Measurements from ENCODE around the gene MRGPRE.
"Not testable (repeated sequence)": the region's sequence is repeated elsewhere in the genome, so short reads cannot be mapped to it uniquely, and the experiment has no call there.

Gene MRGPRE

GRCh38 chr11:3231851-3232744, at the start of gene MRGPRE:
TSS of gene MRGPRE (minus strand) at chr11:3232417. CDS start at chr11:3228799, 3,618 bp downstream.
- Histone ChIP-seq H3K27ac (ENCODE audit: low read depth, low read length) (no peak within 1 kb of the TSS), H3K4me3 (ENCODE audit: low read depth in 1 of 5, low read length in 5 of 5) (peak within 1 kb of the TSS in 4 of 5 donors; percentile 22 to 47 (median 42)), H3K9me3 (ENCODE audit: control insufficient read depth in 5 of 5, low read length in 5 of 5) (no peaks in the 10 kb centered on the region), H3K36me3 (ENCODE audit: control insufficient read depth in 5 of 5, insufficient read depth in 5 of 5, low read length in 5 of 5) (no peaks in the 10 kb centered on the region), H3K27me3 (ENCODE audit: control insufficient read depth in 5 of 5, insufficient read depth in 4 of 5, low read length in 5 of 5) (peaks cover 15 to 30% (median 23%) of the 10 kb centered on the region in 5 donors), H3K4me1 (ENCODE audit: control insufficient read depth in 5 of 5, insufficient read depth in 5 of 5, low read length in 5 of 5) (peaks cover 0 to 18% (median 11%) of the 10 kb centered on the region in 5 donors), H3K9ac (ENCODE audit: low read length in 5 of 5) (peak within 1 kb of the TSS in 2 of 5 donors; percentile 25 to 47)

GRCh38 chr11:3281146-3281545, 48.9 kb upstream of the MRGPRE start:
- not testable (repeated sequence) for H3K4me3 ChIP-seq (ENCODE audit: low read depth in 1 of 5, low read length in 5 of 5); H3K9me3 ChIP-seq (ENCODE audit: control insufficient read depth in 5 of 5, low read length in 5 of 5); H3K4me1 ChIP-seq (ENCODE audit: control insufficient read depth in 5 of 5, insufficient read depth in 5 of 5, low read length in 5 of 5); H3K9ac ChIP-seq (ENCODE audit: low read length in 5 of 5); H3K36me3 ChIP-seq (ENCODE audit: control insufficient read depth in 5 of 5, insufficient read depth in 5 of 5, low read length in 5 of 5); H3K27me3 ChIP-seq (ENCODE audit: control insufficient read depth in 5 of 5, insufficient read depth in 4 of 5, low read length in 5 of 5); H3K27ac ChIP-seq (ENCODE audit: low read depth, low read length)

- not testable (repeated sequence) for H3K4me3 ChIP-seq (ENCODE audit: low read depth in 1 of 5, low read length in 5 of 5); H3K27me3 ChIP-seq (ENCODE audit: control insufficient read depth in 5 of 5, insufficient read depth in 4 of 5, low read length in 5 of 5); H3K4me1 ChIP-seq (ENCODE audit: control insufficient read depth in 5 of 5, insufficient read depth in 5 of 5, low read length in 5 of 5); H3K36me3 ChIP-seq (ENCODE audit: control insufficient read depth in 5 of 5, insufficient read depth in 5 of 5, low read length in 5 of 5); H3K9ac ChIP-seq (ENCODE audit: low read length in 5 of 5); H3K27ac ChIP-seq (ENCODE audit: low read depth, low read length); H3K9me3 ChIP-seq (ENCODE audit: control insufficient read depth in 5 of 5, low read length in 5 of 5)
Observed at GRCh38 chr11:3280662-3281061, 48.4 kb upstream of the MRGPRE start.

GRCh38 chr11:3278922-3279321, 46.7 kb upstream of the MRGPRE start:
- H3K4me3 ChIP-seq (ENCODE audit: low read depth in 1 of 5, low read length in 5 of 5); H3K9ac ChIP-seq (ENCODE audit: low read length in 5 of 5); H3K27me3 ChIP-seq (ENCODE audit: control insufficient read depth in 5 of 5, insufficient read depth in 4 of 5, low read length in 5 of 5); H3K4me1 ChIP-seq (ENCODE audit: control insufficient read depth in 5 of 5, insufficient read depth in 5 of 5, low read length in 5 of 5); H3K27ac ChIP-seq (ENCODE audit: low read depth, low read length); H3K36me3 ChIP-seq (ENCODE audit: control insufficient read depth in 5 of 5, insufficient read depth in 5 of 5, low read length in 5 of 5); H3K9me3 ChIP-seq (ENCODE audit: control insufficient read depth in 5 of 5, low read length in 5 of 5): not testable (repeated sequence)

GRCh38 chr11:3273629-3274028, 41.4 kb upstream of the MRGPRE start:
- not testable (repeated sequence) for H3K9ac ChIP-seq (ENCODE audit: low read length in 5 of 5); H3K4me3 ChIP-seq (ENCODE audit: low read depth in 1 of 5, low read length in 5 of 5); H3K9me3 ChIP-seq (ENCODE audit: control insufficient read depth in 5 of 5, low read length in 5 of 5); H3K36me3 ChIP-seq (ENCODE audit: control insufficient read depth in 5 of 5, insufficient read depth in 5 of 5, low read length in 5 of 5); H3K27ac ChIP-seq (ENCODE audit: low read depth, low read length); H3K27me3 ChIP-seq (ENCODE audit: control insufficient read depth in 5 of 5, insufficient read depth in 4 of 5, low read length in 5 of 5); H3K4me1 ChIP-seq (ENCODE audit: control insufficient read depth in 5 of 5, insufficient read depth in 5 of 5, low read length in 5 of 5)

GRCh38 chr11:3262548-3262947, 30.3 kb upstream of the MRGPRE start:
- H3K36me3 ChIP-seq (ENCODE audit: control insufficient read depth in 5 of 5, insufficient read depth in 5 of 5, low read length in 5 of 5); H3K27ac ChIP-seq (ENCODE audit: low read depth, low read length); H3K27me3 ChIP-seq (ENCODE audit: control insufficient read depth in 5 of 5, insufficient read depth in 4 of 5, low read length in 5 of 5); H3K9me3 ChIP-seq (ENCODE audit: control insufficient read depth in 5 of 5, low read length in 5 of 5); H3K4me3 ChIP-seq (ENCODE audit: low read depth in 1 of 5, low read length in 5 of 5); H3K9ac ChIP-seq (ENCODE audit: low read length in 5 of 5); H3K4me1 ChIP-seq (ENCODE audit: control insufficient read depth in 5 of 5, insufficient read depth in 5 of 5, low read length in 5 of 5): not testable (repeated sequence)

GRCh38 chr11:3261831-3262230, 29.6 kb upstream of the MRGPRE start:
- H3K27me3 ChIP-seq (ENCODE audit: control insufficient read depth in 5 of 5, insufficient read depth in 4 of 5, low read length in 5 of 5): not testable (repeated sequence)

GRCh38 chr11:3257509-3257908, 25.3 kb upstream of the MRGPRE start:
- not testable (repeated sequence) for H3K9ac ChIP-seq (ENCODE audit: low read length in 5 of 5); H3K27ac ChIP-seq (ENCODE audit: low read depth, low read length); H3K36me3 ChIP-seq (ENCODE audit: control insufficient read depth in 5 of 5, insufficient read depth in 5 of 5, low read length in 5 of 5); H3K27me3 ChIP-seq (ENCODE audit: control insufficient read depth in 5 of 5, insufficient read depth in 4 of 5, low read length in 5 of 5); H3K4me1 ChIP-seq (ENCODE audit: control insufficient read depth in 5 of 5, insufficient read depth in 5 of 5, low read length in 5 of 5); H3K4me3 ChIP-seq (ENCODE audit: low read depth in 1 of 5, low read length in 5 of 5); H3K9me3 ChIP-seq (ENCODE audit: control insufficient read depth in 5 of 5, low read length in 5 of 5)

More at GRCh38 chr11:3261831-3262230, 29.6 kb upstream of the MRGPRE start:
- H3K9ac ChIP-seq (ENCODE audit: low read length in 5 of 5); H3K9me3 ChIP-seq (ENCODE audit: control insufficient read depth in 5 of 5, low read length in 5 of 5); H3K27ac ChIP-seq (ENCODE audit: low read depth, low read length); H3K36me3 ChIP-seq (ENCODE audit: control insufficient read depth in 5 of 5, insufficient read depth in 5 of 5, low read length in 5 of 5); H3K4me3 ChIP-seq (ENCODE audit: low read depth in 1 of 5, low read length in 5 of 5); H3K4me1 ChIP-seq (ENCODE audit: control insufficient read depth in 5 of 5, insufficient read depth in 5 of 5, low read length in 5 of 5): not testable (repeated sequence)

- H3K36me3 ChIP-seq (ENCODE audit: control insufficient read depth in 5 of 5, insufficient read depth in 5 of 5, low read length in 5 of 5): not testable (repeated sequence)
Observed at GRCh38 chr11:3255241-3255640, 23.0 kb upstream of the MRGPRE start.

GRCh38 chr11:3254773-3255172, 22.6 kb upstream of the MRGPRE start:
- H3K4me3 ChIP-seq (ENCODE audit: low read depth in 1 of 5, low read length in 5 of 5); H3K27ac ChIP-seq (ENCODE audit: low read depth, low read length); H3K9me3 ChIP-seq (ENCODE audit: control insufficient read depth in 5 of 5, low read length in 5 of 5); H3K4me1 ChIP-seq (ENCODE audit: control insufficient read depth in 5 of 5, insufficient read depth in 5 of 5, low read length in 5 of 5); H3K36me3 ChIP-seq (ENCODE audit: control insufficient read depth in 5 of 5, insufficient read depth in 5 of 5, low read length in 5 of 5); H3K9ac ChIP-seq (ENCODE audit: low read length in 5 of 5); H3K27me3 ChIP-seq (ENCODE audit: control insufficient read depth in 5 of 5, insufficient read depth in 4 of 5, low read length in 5 of 5): not testable (repeated sequence)

More at GRCh38 chr11:3255241-3255640, 23.0 kb upstream of the MRGPRE start:
- H3K4me1 ChIP-seq (ENCODE audit: control insufficient read depth in 5 of 5, insufficient read depth in 5 of 5, low read length in 5 of 5); H3K27ac ChIP-seq (ENCODE audit: low read depth, low read length); H3K4me3 ChIP-seq (ENCODE audit: low read depth in 1 of 5, low read length in 5 of 5); H3K9me3 ChIP-seq (ENCODE audit: control insufficient read depth in 5 of 5, low read length in 5 of 5); H3K9ac ChIP-seq (ENCODE audit: low read length in 5 of 5); H3K27me3 ChIP-seq (ENCODE audit: control insufficient read depth in 5 of 5, insufficient read depth in 4 of 5, low read length in 5 of 5): not testable (repeated sequence)

Measured in subcutaneous abdominal adipose tissue (tissue), 5 donors.